Measurements from ENCODE around the gene APBB1IP.
"Not testable (repeated sequence)": the region's sequence is repeated elsewhere in the genome, so short reads cannot be mapped to it uniquely, and the experiment has no call there.

Gene APBB1IP

GRCh38 chr10:26571655-26572054, 133.5 kb downstream of the APBB1IP start:
- Histone ChIP-seq H3K36me3 (ENCODE audit: control insufficient read depth, insufficient read depth, low read length) (no peaks in the 10 kb centered on the region), H3K4me2 (ENCODE audit: low read length) (no peak overlapping the region), H3K9ac (no peak overlapping the region), H2AFZ (no peak overlapping the region), H3K4me1 (no peaks in the 10 kb centered on the region), H3K9me3 (ENCODE audit: control insufficient read depth, low read length) (no peaks in the 10 kb centered on the region), H3K27ac (no peak overlapping the region), H3K79me2 (no peaks in the 10 kb centered on the region), H3K27me3 (ENCODE audit: control insufficient read depth, insufficient read depth, low read length) (no peaks in the 10 kb centered on the region), H3K4me3 (ENCODE audit: low read depth, low read length) (no peak overlapping the region)
- no peak for TF ChIP-seq CTCF (IDR thresholded peaks at IDR 0.05)

GRCh38 chr10:26573674-26574073, 135.5 kb downstream of the APBB1IP start:
- Histone ChIP-seq H3K36me3 (ENCODE audit: control insufficient read depth, insufficient read depth, low read length) (no peaks in the 10 kb centered on the region), H3K4me3 (ENCODE audit: low read depth, low read length) (no peak overlapping the region), H3K27ac (no peak overlapping the region), H3K4me2 (ENCODE audit: low read length) (no peak overlapping the region), H3K9me3 (ENCODE audit: control insufficient read depth, low read length) (no peaks in the 10 kb centered on the region), H3K4me1 (no peaks in the 10 kb centered on the region), H3K9ac (no peak overlapping the region), H3K27me3 (ENCODE audit: control insufficient read depth, insufficient read depth, low read length) (no peaks in the 10 kb centered on the region), H3K79me2 (no peaks in the 10 kb centered on the region), H2AFZ (no peak overlapping the region)
- TF ChIP-seq CTCF (IDR thresholded peaks at IDR 0.05): no peak

GRCh38 chr10:26574783-26575182, 136.6 kb downstream of the APBB1IP start:
- no peak overlapping the region for H2AFZ ChIP-seq
- no peaks in the 10 kb centered on the region for H3K9me3 ChIP-seq (ENCODE audit: control insufficient read depth, low read length)
- no peak for TF ChIP-seq CTCF (IDR thresholded peaks at IDR 0.05)
- H3K27ac ChIP-seq: no peak overlapping the region
- no peak overlapping the region for H3K9ac ChIP-seq
- no peak overlapping the region for H3K4me3 ChIP-seq (ENCODE audit: low read depth, low read length)
- H3K4me2 ChIP-seq (ENCODE audit: low read length): no peak overlapping the region
- H3K27me3 ChIP-seq (ENCODE audit: control insufficient read depth, insufficient read depth, low read length): no peaks in the 10 kb centered on the region
- no peaks in the 10 kb centered on the region for H3K4me1 ChIP-seq
- H3K36me3 ChIP-seq (ENCODE audit: control insufficient read depth, insufficient read depth, low read length): no peaks in the 10 kb centered on the region
- no peaks in the 10 kb centered on the region for H3K79me2 ChIP-seq

GRCh38 chr10:26578371-26578770, 140.2 kb downstream of the APBB1IP start:
- H3K9ac ChIP-seq; H3K4me2 ChIP-seq (ENCODE audit: low read length); H3K36me3 ChIP-seq (ENCODE audit: control insufficient read depth, insufficient read depth, low read length); H3K27ac ChIP-seq; H3K9me3 ChIP-seq (ENCODE audit: control insufficient read depth, low read length); H3K4me3 ChIP-seq (ENCODE audit: low read depth, low read length); H3K79me2 ChIP-seq; H3K27me3 ChIP-seq (ENCODE audit: control insufficient read depth, insufficient read depth, low read length); H3K4me1 ChIP-seq; H2AFZ ChIP-seq: not testable (repeated sequence)

- Histone ChIP-seq H3K4me2 (ENCODE audit: low read length) (no peak overlapping the region), H3K79me2 (no peaks in the 10 kb centered on the region), H2AFZ (no peak overlapping the region), H3K36me3 (ENCODE audit: control insufficient read depth, insufficient read depth, low read length) (no peaks in the 10 kb centered on the region), H3K27ac (no peak overlapping the region), H3K27me3 (ENCODE audit: control insufficient read depth, insufficient read depth, low read length) (no peaks in the 10 kb centered on the region), H3K4me1 (no peaks in the 10 kb centered on the region), H3K9me3 (ENCODE audit: control insufficient read depth, low read length) (no peaks in the 10 kb centered on the region), H3K4me3 (ENCODE audit: low read depth, low read length) (no peak overlapping the region), H3K9ac (no peak overlapping the region)
- TF ChIP-seq CTCF (IDR thresholded peaks at IDR 0.05): no peak
Measured at GRCh38 chr10:26579256-26580063, 141.3 kb downstream of the APBB1IP start.
